SK-N-SH (cell line): Measurements from ENCODE around the gene DEPP1. TPM values are rescaled to one million over a fixed set of nuclear protein-coding genes. Genes with fewer than 3 reads are reported as not detected.

Source experiments
- CTCF ChIA-PET: fragments of 300-600, 350-600 bp; formaldehyde crosslinking; extraction: SDS; loops from one replicate; lab custom pipeline; 2021; lab: Yijun Ruan, JAX
- POLR2A ChIA-PET: fragments of 350-600 bp; sonication (Branson Sonifier 250); formaldehyde crosslinking; extraction: SDS; loops from one replicate; lab custom pipeline; 2020; ENCODE audit warnings: antibody characterized with exemption, inconsistent platforms; lab: Yijun Ruan, JAX
- DNase-seq: peaks from one replicate; pipeline ENCODE4 v3.0.0; 2012
- H2AFZ ChIP-seq: fragments of 200-600 bp; sonication (generic); 2 replicates; pipeline ENCODE4 v1.8.1; 2016; ENCODE audit warnings: antibody characterized with exemption, mild to moderate bottlenecking, low read depth
- H3F3A ChIP-seq: fragments of 200-600 bp; sonication (generic); replicated peaks from 2 replicates; pipeline ENCODE3; 2016; ENCODE audit warnings: antibody characterized with exemption, mild to moderate bottlenecking; ENCODE audit not compliant: insufficient read depth
- H3K27ac ChIP-seq, 2 experiments: fragments of 200-500 bp in 1 of 2; fragments of 200-600 bp in 1 of 2; sonication (Bioruptor generic) in 1 of 2; sonication (generic), shearing (Covaris generic) in 1 of 2; 2 replicates each; pipeline versions ENCODE4 v1.5.1 to v1.6.1; 2014 to 2016; ENCODE audit warnings: low read depth in 2 of 2, inconsistent platforms in 1 of 2, low read length in 1 of 2, mild to moderate bottlenecking in 1 of 2, mixed read lengths in 1 of 2
- H3K27me3 ChIP-seq: fragments of 200-600 bp; sonication (generic), shearing (Covaris generic); 2 replicates; pipeline ENCODE4 v1.6.1; 2016; ENCODE audit warnings: mixed run types; ENCODE audit not compliant: insufficient read depth
- H3K36me3 ChIP-seq, 2 experiments: fragments of 200-500 bp in 1 of 2; fragments of 200-600 bp in 1 of 2; sonication (Bioruptor generic) in 1 of 2; sonication (generic) in 1 of 2; replicated peaks in 1 of 2; 2 replicates each; pipeline versions ENCODE3 to v1.5.1; 2014 to 2016; ENCODE audit warnings: low read length in 1 of 2, mild to moderate bottlenecking in 1 of 2; ENCODE audit not compliant: insufficient read depth in 2 of 2, control insufficient read depth in 1 of 2
- H3K4me1 ChIP-seq, 2 experiments: fragments of 200-500 bp in 1 of 2; fragments of 200-600 bp in 1 of 2; sonication (Bioruptor generic) in 1 of 2; sonication (generic), shearing (Covaris generic) in 1 of 2; 2 replicates each; pipeline versions ENCODE4 v1.5.1 to v1.6.1; 2014 to 2016; ENCODE audit warnings: low read depth in 1 of 2, low read length in 1 of 2, mixed run types in 1 of 2; ENCODE audit not compliant: insufficient read depth in 2 of 2, control insufficient read depth in 1 of 2
- H3K4me2 ChIP-seq: fragments of 200-600 bp; sonication (generic), shearing (Covaris generic); 2 replicates; pipeline ENCODE4 v1.6.1; 2017; ENCODE audit warnings: mixed run types
- H3K4me3 ChIP-seq, 2 experiments: fragments of 200-500 bp in 1 of 2; fragments of 200-600 bp in 1 of 2; sonication (Bioruptor generic) in 1 of 2; sonication (generic), shearing (Covaris generic) in 1 of 2; 2 replicates each; pipeline versions ENCODE4 v1.5.1 to v1.8.1; 2014 to 2016; ENCODE audit warnings: low read depth in 2 of 2, inconsistent platforms in 1 of 2, low read length in 1 of 2, mild to moderate bottlenecking in 1 of 2, mixed read lengths in 1 of 2, moderate library complexity in 1 of 2
- H3K79me2 ChIP-seq: fragments of 200-600 bp; sonication (generic); 2 replicates; pipeline ENCODE4 v1.8.1; 2017; ENCODE audit warnings: mild to moderate bottlenecking; ENCODE audit not compliant: insufficient read depth
- H3K9ac ChIP-seq: fragments of 200-600 bp; sonication (generic); 2 replicates; pipeline ENCODE4 v1.6.1; 2017; ENCODE audit warnings: mixed run types
- H3K9me2 ChIP-seq: fragments of 200-600 bp; sonication (generic); 2 replicates; pipeline ENCODE4 v1.6.1; 2017; ENCODE audit warnings: mixed run types
- H3K9me3 ChIP-seq: fragments of 200-600 bp; sonication (generic); 2 replicates; pipeline ENCODE4 v1.6.1; 2017; ENCODE audit warnings: mixed run types, mild to moderate bottlenecking, moderate library complexity
- H4K20me1 ChIP-seq: fragments of 200-600 bp; sonication (generic); 2 replicates; pipeline ENCODE4 v1.6.1; 2017; ENCODE audit warnings: mild to moderate bottlenecking, mixed run types; ENCODE audit not compliant: insufficient read depth
- CHD2 ChIP-seq: fragments of 150-350 bp; IDR thresholded peaks from 2 replicates; pipeline ENCODE4 v1.6.1; 2018; ENCODE audit warnings: low read length; ENCODE audit not compliant: partially characterized antibody
- FOSL2 ChIP-seq: IDR thresholded peaks from 2 replicates; pipeline ENCODE4 v1.4.0; 2012; ENCODE audit warnings: low read depth, mild to moderate bottlenecking, moderate library complexity, borderline replicate concordance
- FOXJ3 ChIP-seq: sonication (generic); formaldehyde crosslinking; IDR thresholded peaks from 2 replicates; pipeline ENCODE4 v1.5.1; 2020; ENCODE audit warnings: mild to moderate bottlenecking, missing genetic modification reagents
- GATA2 ChIP-seq: sonication (generic); formaldehyde crosslinking; IDR thresholded peaks from 2 replicates; pipeline ENCODE4 v1.5.0; 2020; ENCODE audit warnings: mild to moderate bottlenecking, missing genetic modification reagents
- POLR2AphosphoS5 ChIP-seq: IDR thresholded peaks from 2 replicates; pipeline ENCODE4 v1.6.1; 2012; ENCODE audit warnings: low read depth, low read length
- RFX5 ChIP-seq: IDR thresholded peaks from 2 replicates; pipeline ENCODE4 v1.6.1; 2012; ENCODE audit warnings: mild to moderate bottlenecking, improper control_type of control experiment, low read length
- SIN3A ChIP-seq: IDR thresholded peaks from 2 replicates; pipeline ENCODE4 v1.6.1; 2012; ENCODE audit warnings: low read depth, mild to moderate bottlenecking, low read length, moderate library complexity, borderline replicate concordance
- SMC3 ChIP-seq: IDR thresholded peaks from 2 replicates; pipeline ENCODE4 v1.6.1; 2012; ENCODE audit warnings: low read depth, low read length, improper control_type of control experiment
- TCF12 ChIP-seq: IDR thresholded peaks from 2 replicates; pipeline ENCODE4 v1.4.0; 2012
- TEAD4 ChIP-seq: IDR thresholded peaks from 2 replicates; pipeline ENCODE4 v1.4.0; 2012; ENCODE audit warnings: mild to moderate bottlenecking, borderline replicate concordance; ENCODE audit not compliant: insufficient read depth
- WGBS: methylation state at CpG from one replicate; pipeline ENCODE4 v1.1.6; 2017; ENCODE audit warnings: low lambda C conversion rate; 5-methylcytosine and 5-hydroxymethylcytosine counted together
- polyA plus RNA-seq, 3 experiments: library from polyadenylated mRNA; depleted of rRNA; stranded (reverse); fragments of >200 nt; gene quantifications; 2 replicates each; pipeline ENCODE4 v1.2.3, GENCODE V29; 2012
- TF ChIP-seq, protein P1 (sequence below): IDR thresholded peaks from 2 replicates; pipeline ENCODE4 v1.4.0; 2012; ENCODE audit warnings: low read depth, borderline replicate concordance
- TF ChIP-seq, protein P2 (sequence below): IDR thresholded peaks from 2 replicates; pipeline ENCODE4 v1.4.0; 2012; ENCODE audit warnings: low read depth
- TF ChIP-seq, protein P3 (sequence below): fragments of 150-350 bp; IDR thresholded peaks from 2 replicates; pipeline ENCODE4 v1.6.1; 2016; ENCODE audit warnings: mild to moderate bottlenecking, low read depth, low read length
- TF ChIP-seq, protein P4 (sequence below): IDR thresholded peaks from 2 replicates; pipeline ENCODE4 v1.4.0; 2012; ENCODE audit warnings: low read depth, borderline replicate concordance

Gene DEPP1
- polyA plus RNA-seq, 1 of the 3 experiments (the other 2 are of a cell fraction) = 5.3 TPM

DNA sequence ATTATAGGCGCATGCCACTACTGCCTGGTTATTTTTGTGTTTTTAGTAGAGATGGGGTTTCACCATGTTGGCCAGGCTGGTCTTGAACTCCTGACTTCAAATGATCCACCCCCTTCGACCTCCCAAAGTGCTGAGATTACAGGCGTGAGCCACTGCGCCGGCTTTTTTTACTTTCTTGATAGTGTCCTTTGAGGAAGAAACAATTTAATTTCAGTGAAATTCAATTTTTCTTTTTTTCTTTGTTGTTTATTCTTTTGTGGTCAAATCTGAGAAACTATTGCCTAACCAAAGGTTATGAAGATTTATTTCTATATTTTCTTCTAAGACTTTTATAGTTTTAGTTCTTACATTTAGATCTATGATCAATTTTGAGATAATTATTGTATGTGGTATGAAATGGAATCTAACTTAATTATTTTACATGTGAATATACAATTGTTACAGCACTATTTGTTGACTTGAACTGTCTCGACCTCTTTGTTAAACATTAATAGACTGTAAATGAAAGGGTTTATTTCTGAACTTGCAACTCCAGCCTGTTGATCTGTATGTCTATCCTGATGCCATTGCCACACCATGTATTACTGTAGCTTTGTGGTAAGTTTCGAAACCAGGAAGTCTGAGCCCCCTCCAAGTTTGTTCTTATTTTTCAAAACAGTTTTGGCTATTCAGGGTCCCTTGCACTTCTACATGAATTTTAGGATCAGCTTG, 38.8 kb downstream of the DEPP1 start:
- H3F3A ChIP-seq = no peaks in the 10 kb centered on the region
- peaks cover 9% of the 10 kb centered on the region; the same call in 1 of the 2 replicates for H3K9me3 ChIP-seq
- CTCF ChIA-PET = no interaction called here
- H3K27me3 ChIP-seq = no peaks in the 10 kb centered on the region
- TF ChIP-seq POLR2AphosphoS5 = no peak
- no peak for TF ChIP-seq TEAD4
- TF ChIP-seq SMC3 = no peak
- TF ChIP-seq SIN3A = no peak
- TF ChIP-seq TCF12 = no peak
- TF ChIP-seq, protein P1, sequence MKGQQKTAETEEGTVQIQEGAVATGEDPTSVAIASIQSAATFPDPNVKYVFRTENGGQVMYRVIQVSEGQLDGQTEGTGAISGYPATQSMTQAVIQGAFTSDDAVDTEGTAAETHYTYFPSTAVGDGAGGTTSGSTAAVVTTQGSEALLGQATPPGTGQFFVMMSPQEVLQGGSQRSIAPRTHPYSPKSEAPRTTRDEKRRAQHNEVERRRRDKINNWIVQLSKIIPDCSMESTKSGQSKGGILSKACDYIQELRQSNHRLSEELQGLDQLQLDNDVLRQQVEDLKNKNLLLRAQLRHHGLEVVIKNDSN = no peak
- TF ChIP-seq, protein P2, sequence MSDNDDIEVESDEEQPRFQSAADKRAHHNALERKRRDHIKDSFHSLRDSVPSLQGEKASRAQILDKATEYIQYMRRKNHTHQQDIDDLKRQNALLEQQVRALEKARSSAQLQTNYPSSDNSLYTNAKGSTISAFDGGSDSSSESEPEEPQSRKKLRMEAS = no peak
- no peak for TF ChIP-seq FOSL2
- TF ChIP-seq, protein P3, sequence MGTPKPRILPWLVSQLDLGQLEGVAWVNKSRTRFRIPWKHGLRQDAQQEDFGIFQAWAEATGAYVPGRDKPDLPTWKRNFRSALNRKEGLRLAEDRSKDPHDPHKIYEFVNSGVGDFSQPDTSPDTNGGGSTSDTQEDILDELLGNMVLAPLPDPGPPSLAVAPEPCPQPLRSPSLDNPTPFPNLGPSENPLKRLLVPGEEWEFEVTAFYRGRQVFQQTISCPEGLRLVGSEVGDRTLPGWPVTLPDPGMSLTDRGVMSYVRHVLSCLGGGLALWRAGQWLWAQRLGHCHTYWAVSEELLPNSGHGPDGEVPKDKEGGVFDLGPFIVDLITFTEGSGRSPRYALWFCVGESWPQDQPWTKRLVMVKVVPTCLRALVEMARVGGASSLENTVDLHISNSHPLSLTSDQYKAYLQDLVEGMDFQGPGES = no peak
- no peak for TF ChIP-seq RFX5
- no peak for TF ChIP-seq CHD2
- TF ChIP-seq GATA2 (CRISPR knock-in tag) = no peak
- no peak for TF ChIP-seq FOXJ3
- TF ChIP-seq, protein P4, sequence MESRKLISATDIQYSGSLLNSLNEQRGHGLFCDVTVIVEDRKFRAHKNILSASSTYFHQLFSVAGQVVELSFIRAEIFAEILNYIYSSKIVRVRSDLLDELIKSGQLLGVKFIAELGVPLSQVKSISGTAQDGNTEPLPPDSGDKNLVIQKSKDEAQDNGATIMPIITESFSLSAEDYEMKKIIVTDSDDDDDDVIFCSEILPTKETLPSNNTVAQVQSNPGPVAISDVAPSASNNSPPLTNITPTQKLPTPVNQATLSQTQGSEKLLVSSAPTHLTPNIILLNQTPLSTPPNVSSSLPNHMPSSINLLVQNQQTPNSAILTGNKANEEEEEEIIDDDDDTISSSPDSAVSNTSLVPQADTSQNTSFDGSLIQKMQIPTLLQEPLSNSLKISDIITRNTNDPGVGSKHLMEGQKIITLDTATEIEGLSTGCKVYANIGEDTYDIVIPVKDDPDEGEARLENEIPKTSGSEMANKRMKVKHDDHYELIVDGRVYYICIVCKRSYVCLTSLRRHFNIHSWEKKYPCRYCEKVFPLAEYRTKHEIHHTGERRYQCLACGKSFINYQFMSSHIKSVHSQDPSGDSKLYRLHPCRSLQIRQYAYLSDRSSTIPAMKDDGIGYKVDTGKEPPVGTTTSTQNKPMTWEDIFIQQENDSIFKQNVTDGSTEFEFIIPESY = no peak
- H3K4me1 ChIP-seq = peaks cover 0 to 10% of the 10 kb centered on the region in 2 experiments; a peak in 2 of 4 replicates
- no peak overlapping the region for H2AFZ ChIP-seq
- no peaks in the 10 kb centered on the region for H3K36me3 ChIP-seq
- no peak overlapping the region for H3K27ac ChIP-seq
- no peak overlapping the region for H3K4me2 ChIP-seq
- 45% methylated on average over 7 of the region's 7 CpGs for WGBS
- POLR2A ChIA-PET = no interaction called here
- H3K4me3 ChIP-seq = no peak overlapping the region
- H3K9me2 ChIP-seq = no peaks in the 10 kb centered on the region
- DNase-seq = no peak
- H4K20me1 ChIP-seq = no peaks in the 10 kb centered on the region
- H3K79me2 ChIP-seq = no peaks in the 10 kb centered on the region
- no peak overlapping the region for H3K9ac ChIP-seq
